ENCODE results near the gene GKAP1. TPM values are rescaled to one million over a fixed set of nuclear protein-coding genes. Genes with fewer than 3 reads are reported as not detected.
"Not testable (repeated sequence)": the region's sequence is repeated elsewhere in the genome, so short reads cannot be mapped to it uniquely, and the experiment has no call there.

GKAP1 gene
- polyA plus RNA-seq (2013, experiment 1 of 2) = 4.2 TPM
- 4.5 TPM for polyA plus RNA-seq (2013, experiment 2 of 2)

DNA sequence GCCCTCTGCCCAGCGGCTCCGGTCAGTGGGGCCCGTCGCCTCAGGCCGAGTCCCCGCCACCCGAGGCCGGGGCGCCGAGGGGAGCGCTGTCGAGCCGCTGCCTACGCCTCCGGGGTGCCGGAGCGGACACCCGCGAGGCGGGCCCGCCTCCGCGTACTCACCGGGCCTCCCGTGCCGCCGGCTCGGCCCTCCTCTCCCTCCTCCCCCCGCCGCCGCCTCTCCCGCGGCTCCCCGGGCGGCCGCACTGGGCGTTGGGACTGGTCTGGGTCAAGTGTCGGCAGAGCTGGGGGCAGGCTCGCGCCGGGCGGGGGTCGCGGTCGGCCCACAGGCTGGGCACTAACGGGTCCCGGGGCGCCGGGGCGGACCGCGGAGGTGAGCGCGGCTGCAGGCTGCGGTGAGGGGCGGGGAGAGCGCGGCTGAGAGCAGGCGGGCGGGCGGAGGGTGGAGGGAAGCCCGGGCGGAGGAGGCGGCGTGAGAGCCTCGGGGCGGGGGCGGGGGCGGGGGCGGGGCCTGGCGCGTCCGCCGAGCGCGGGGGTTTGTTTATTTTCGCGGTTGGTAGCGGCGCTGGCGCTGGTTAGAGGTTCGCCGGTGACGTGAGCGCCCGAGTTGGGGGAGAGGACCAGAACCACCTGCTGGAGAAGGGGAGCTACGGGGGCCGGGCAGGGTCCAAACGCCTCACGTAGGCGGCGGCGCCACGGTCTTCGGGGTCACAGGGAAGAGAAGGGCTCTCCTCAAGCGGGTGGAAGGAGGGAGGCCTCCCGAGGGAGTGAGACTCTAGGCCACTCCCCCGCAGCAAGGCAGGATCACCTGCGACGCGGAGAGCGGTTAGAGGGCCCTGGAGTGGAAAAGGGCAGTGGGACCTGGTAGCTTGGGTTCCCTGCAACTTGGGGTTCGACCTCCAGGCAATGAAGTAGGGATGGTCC lies at the start of gene GKAP1:
GKAP1 (minus strand) TSS at position 414 of the 923 bp plus-strand sequence. CDS start 11,252 bp downstream, outside the sequence.
- H3K4me1 ChIP-seq (ENCODE audit: control insufficient read depth, insufficient read depth, low read length, poor library complexity, severe bottlenecking); H3K36me3 ChIP-seq (ENCODE audit: control insufficient read depth, insufficient read depth, low read length); H3K9me3 ChIP-seq (ENCODE audit: control insufficient read depth, low read length); H3K27ac ChIP-seq (ENCODE audit: low read depth, low read length, severe bottlenecking): not testable (repeated sequence)
- 0% methylated on average over 24 to 32 of the region's 103 CpGs for WGBS, 2 experiments (ENCODE audit: insufficient coverage in 2 of 2)
- peak within 1 kb of the TSS; percentile 56 for H3K4me3 ChIP-seq (ENCODE audit: extremely low read depth, insufficient read depth, low read length, poor library complexity, severe bottlenecking)

DNA sequence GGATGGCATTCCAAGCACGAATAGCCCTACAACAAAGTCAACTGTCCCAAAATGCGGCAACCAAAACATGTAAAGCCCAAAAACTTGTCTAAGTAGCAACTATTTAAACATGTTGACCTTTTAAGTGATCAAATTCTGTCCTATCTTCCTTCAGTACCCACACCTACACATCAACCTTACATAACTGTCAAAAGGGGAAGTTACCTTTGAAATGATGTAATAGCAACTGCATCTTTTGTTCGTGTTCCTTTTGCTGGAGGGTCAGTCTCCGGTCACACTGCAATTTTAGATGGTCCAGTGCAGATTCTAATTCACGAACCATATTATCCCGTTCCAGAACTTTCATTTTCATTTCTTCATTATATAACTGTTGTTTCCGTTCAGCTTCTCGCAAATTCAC lies 32.3 kb upstream of the GKAP1 start:
- H3K4me1 ChIP-seq (ENCODE audit: control insufficient read depth, insufficient read depth, low read length, poor library complexity, severe bottlenecking); H3K36me3 ChIP-seq (ENCODE audit: control insufficient read depth, insufficient read depth, low read length); H3K4me3 ChIP-seq (ENCODE audit: extremely low read depth, insufficient read depth, low read length, poor library complexity, severe bottlenecking); H3K9me3 ChIP-seq (ENCODE audit: control insufficient read depth, low read length); H3K27ac ChIP-seq (ENCODE audit: low read depth, low read length, severe bottlenecking): not testable (repeated sequence)
- WGBS, 2 experiments (ENCODE audit: insufficient coverage in 2 of 2) = 96 to 98% methylated on average over 4 of the region's 8 CpGs

DNA sequence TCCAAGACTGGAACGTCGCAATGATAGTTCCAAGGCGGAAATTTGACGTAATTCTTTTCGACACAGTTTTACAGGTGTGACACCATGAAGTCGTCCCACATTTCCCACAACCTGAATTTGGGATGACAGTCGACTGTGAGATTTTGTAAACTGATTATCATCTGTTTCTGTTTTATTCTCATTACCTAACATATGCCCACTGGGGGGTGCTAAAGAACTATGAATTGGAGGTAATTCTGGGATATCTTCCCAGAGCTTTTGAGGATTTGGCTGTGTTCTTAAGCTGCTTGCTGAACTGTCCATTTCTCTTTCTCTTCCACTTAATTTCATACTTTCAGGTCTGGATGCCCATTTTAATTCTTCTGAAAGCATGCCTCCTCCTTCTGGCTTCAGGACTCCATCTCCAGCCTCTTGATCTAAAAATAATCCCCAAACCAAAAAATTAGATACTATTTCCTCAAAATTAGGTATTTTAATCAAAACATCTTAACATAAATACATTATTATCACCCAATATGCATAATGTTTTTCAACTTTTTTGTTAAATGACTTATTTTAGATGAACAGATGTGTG lies 19.6 kb upstream of the GKAP1 start:
- not testable (repeated sequence) for H3K36me3 ChIP-seq (ENCODE audit: control insufficient read depth, insufficient read depth, low read length); H3K4me3 ChIP-seq (ENCODE audit: extremely low read depth, insufficient read depth, low read length, poor library complexity, severe bottlenecking); H3K9me3 ChIP-seq (ENCODE audit: control insufficient read depth, low read length); H3K27ac ChIP-seq (ENCODE audit: low read depth, low read length, severe bottlenecking); H3K4me1 ChIP-seq (ENCODE audit: control insufficient read depth, insufficient read depth, low read length, poor library complexity, severe bottlenecking)
- WGBS, 2 experiments (ENCODE audit: insufficient coverage in 2 of 2) = no CpG with 5 or more reads among the region's 7 CpGs

- no CpG with 5 or more reads among the region's 5 CpGs for WGBS, 2 experiments (ENCODE audit: insufficient coverage in 2 of 2)
These were observed 13.0 kb upstream of the GKAP1 start for GRCh38 chr9:83830426-83831071.

DNA sequence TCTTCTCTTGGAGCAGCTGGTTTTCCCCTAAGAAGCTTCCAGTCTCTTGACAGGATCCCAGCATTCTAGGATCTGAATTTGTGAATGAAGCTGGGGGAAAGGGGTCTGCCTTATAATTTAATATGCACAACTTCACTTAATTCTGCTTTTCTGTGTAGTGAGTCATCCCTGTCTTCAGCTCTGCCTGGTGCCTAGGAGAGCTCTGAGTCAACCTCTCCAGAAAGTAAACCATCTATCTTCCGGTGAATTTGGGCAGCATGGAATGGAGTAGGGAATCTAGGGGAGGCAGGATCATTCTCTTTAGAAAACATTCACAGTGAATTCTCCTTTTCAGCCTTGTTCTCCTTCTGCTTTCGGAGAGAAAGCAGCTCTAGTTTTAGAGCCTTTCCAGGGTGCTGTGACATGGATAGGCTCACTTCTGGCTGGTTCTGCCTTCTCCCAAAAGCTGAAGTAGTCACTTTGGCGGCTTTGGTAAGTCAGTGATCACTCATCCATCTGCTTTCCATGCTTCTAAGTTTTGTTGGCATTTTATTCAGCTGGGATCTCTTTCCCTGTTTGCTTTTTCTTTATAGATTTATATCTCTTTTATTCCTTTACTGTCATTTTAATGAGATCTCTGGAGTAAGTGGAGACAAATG lies 7.5 kb upstream of the GKAP1 start:
- WGBS, 2 experiments (ENCODE audit: insufficient coverage in 2 of 2) = 60 to 67% methylated on average over 1 of the region's 3 CpGs
- H3K27ac ChIP-seq (ENCODE audit: low read depth, low read length, severe bottlenecking) = not testable (repeated sequence)

More at GRCh38 chr9:83830426-83831071, 13.0 kb upstream of the GKAP1 start:
- not testable (repeated sequence) for H3K4me3 ChIP-seq (ENCODE audit: extremely low read depth, insufficient read depth, low read length, poor library complexity, severe bottlenecking); H3K27ac ChIP-seq (ENCODE audit: low read depth, low read length, severe bottlenecking); H3K36me3 ChIP-seq (ENCODE audit: control insufficient read depth, insufficient read depth, low read length); H3K9me3 ChIP-seq (ENCODE audit: control insufficient read depth, low read length); H3K4me1 ChIP-seq (ENCODE audit: control insufficient read depth, insufficient read depth, low read length, poor library complexity, severe bottlenecking)

DNA sequence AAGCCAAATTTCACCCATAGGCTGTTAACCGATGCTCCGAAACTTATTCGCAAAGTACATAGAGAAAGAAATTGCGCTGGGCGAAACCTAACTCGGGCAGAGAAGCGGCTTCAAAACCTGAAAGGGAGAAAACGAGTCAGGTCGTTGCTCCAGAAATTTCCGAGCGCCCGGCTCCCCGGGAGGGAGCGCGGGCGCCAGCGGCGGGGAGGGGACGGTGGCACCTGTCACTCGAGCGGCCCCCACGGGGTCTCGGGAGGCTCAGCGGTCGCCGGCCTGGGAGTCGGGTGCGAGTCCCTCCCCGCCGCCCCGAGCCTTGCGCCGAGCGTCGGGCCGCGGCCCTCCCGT lies 586 bp downstream of the GKAP1 start:
- H3K4me1 ChIP-seq (ENCODE audit: control insufficient read depth, insufficient read depth, low read length, poor library complexity, severe bottlenecking); H3K27ac ChIP-seq (ENCODE audit: low read depth, low read length, severe bottlenecking); H3K9me3 ChIP-seq (ENCODE audit: control insufficient read depth, low read length); H3K36me3 ChIP-seq (ENCODE audit: control insufficient read depth, insufficient read depth, low read length): not testable (repeated sequence)
- 0 to 1% methylated on average over 26 to 35 of the region's 38 CpGs for WGBS, 2 experiments (ENCODE audit: insufficient coverage in 2 of 2)
- peak overlapping the region; percentile 56 for H3K4me3 ChIP-seq (ENCODE audit: extremely low read depth, insufficient read depth, low read length, poor library complexity, severe bottlenecking)

More for the DNA sequence above, 7.5 kb upstream of the GKAP1 start:
- not testable (repeated sequence) for H3K4me1 ChIP-seq (ENCODE audit: control insufficient read depth, insufficient read depth, low read length, poor library complexity, severe bottlenecking); H3K9me3 ChIP-seq (ENCODE audit: control insufficient read depth, low read length); H3K36me3 ChIP-seq (ENCODE audit: control insufficient read depth, insufficient read depth, low read length); H3K4me3 ChIP-seq (ENCODE audit: extremely low read depth, insufficient read depth, low read length, poor library complexity, severe bottlenecking)

- not testable (repeated sequence) for H3K36me3 ChIP-seq (ENCODE audit: control insufficient read depth, insufficient read depth, low read length)
These were observed 2.4 kb downstream of the GKAP1 start for GRCh38 chr9:83815120-83815519.

DNA sequence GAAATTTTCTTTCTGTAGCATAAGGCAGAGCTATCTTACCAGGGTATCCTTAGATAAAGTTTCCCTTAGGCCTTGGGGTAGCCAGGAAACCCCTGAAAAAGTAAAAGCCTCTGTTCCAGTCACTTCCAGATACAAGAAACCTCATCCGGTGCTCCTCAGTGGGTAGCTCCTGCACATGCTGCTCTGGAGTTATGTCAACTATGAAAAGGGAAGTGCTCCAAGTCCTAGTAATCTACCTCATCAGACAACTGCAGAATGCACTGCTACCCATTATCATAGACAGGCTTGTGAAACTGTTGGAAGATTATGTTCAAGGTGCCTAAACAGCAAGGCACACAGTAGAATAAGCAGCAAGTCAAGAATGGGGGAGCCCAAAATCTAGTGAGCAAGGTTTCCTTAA lies 8.4 kb downstream of the GKAP1 start:
- no CpG with 5 or more reads among the region's 1 CpG for WGBS, 2 experiments (ENCODE audit: insufficient coverage in 2 of 2)
- H3K27ac ChIP-seq (ENCODE audit: low read depth, low read length, severe bottlenecking); H3K4me3 ChIP-seq (ENCODE audit: extremely low read depth, insufficient read depth, low read length, poor library complexity, severe bottlenecking); H3K9me3 ChIP-seq (ENCODE audit: control insufficient read depth, low read length); H3K4me1 ChIP-seq (ENCODE audit: control insufficient read depth, insufficient read depth, low read length, poor library complexity, severe bottlenecking); H3K36me3 ChIP-seq (ENCODE audit: control insufficient read depth, insufficient read depth, low read length): not testable (repeated sequence)

More at GRCh38 chr9:83815120-83815519, 2.4 kb downstream of the GKAP1 start:
- not testable (repeated sequence) for H3K27ac ChIP-seq (ENCODE audit: low read depth, low read length, severe bottlenecking); H3K4me1 ChIP-seq (ENCODE audit: control insufficient read depth, insufficient read depth, low read length, poor library complexity, severe bottlenecking); H3K9me3 ChIP-seq (ENCODE audit: control insufficient read depth, low read length); H3K4me3 ChIP-seq (ENCODE audit: extremely low read depth, insufficient read depth, low read length, poor library complexity, severe bottlenecking)
- WGBS, 2 experiments (ENCODE audit: insufficient coverage in 2 of 2) = 96 to 98% methylated on average over 4 of the region's 4 CpGs

- not testable (repeated sequence) for H3K4me3 ChIP-seq (ENCODE audit: extremely low read depth, insufficient read depth, low read length, poor library complexity, severe bottlenecking); H3K27ac ChIP-seq (ENCODE audit: low read depth, low read length, severe bottlenecking); H3K9me3 ChIP-seq (ENCODE audit: control insufficient read depth, low read length); H3K4me1 ChIP-seq (ENCODE audit: control insufficient read depth, insufficient read depth, low read length, poor library complexity, severe bottlenecking); H3K36me3 ChIP-seq (ENCODE audit: control insufficient read depth, insufficient read depth, low read length)
- 96% methylated on average over 4 of the region's 31 CpGs; no CpG with 5 or more reads in 1 of the 2 experiments for WGBS, 2 experiments (ENCODE audit: insufficient coverage in 2 of 2)
These were observed 13.1 kb downstream of the GKAP1 start for GRCh38 chr9:83804454-83804853.

DNA sequence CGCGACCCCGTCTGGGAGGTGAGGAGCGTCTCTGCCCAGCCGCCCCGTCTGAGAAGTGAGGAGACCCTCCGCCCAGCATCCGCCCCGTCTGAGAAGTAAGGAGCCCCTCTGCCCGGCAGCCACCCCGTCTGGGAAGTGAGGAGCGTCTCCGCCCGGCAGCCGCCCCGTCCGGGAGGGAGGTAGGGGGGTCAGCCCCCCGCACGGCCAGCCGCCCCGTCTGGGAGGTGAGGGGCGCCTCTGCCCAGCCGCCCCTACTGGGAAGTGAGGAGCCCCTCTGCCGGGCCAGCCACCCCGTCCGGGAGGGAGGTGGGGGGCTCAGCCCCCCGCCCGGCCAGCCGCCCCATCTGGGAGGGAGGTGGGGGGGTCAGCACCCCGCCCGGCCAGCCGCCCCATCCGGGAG lies 13.6 kb downstream of the GKAP1 start:
- H3K4me3 ChIP-seq (ENCODE audit: extremely low read depth, insufficient read depth, low read length, poor library complexity, severe bottlenecking); H3K36me3 ChIP-seq (ENCODE audit: control insufficient read depth, insufficient read depth, low read length); H3K9me3 ChIP-seq (ENCODE audit: control insufficient read depth, low read length); H3K27ac ChIP-seq (ENCODE audit: low read depth, low read length, severe bottlenecking); H3K4me1 ChIP-seq (ENCODE audit: control insufficient read depth, insufficient read depth, low read length, poor library complexity, severe bottlenecking): not testable (repeated sequence)
- 95 to 100% methylated on average over 4 to 6 of the region's 33 CpGs for whole genome bisulfite sequencing, 2 experiments (ENCODE audit: insufficient coverage in 2 of 2)
